ENCODE measurements around the gene SEMA3D. TPM values are rescaled to one million over a fixed set of nuclear protein-coding genes. Genes with fewer than 3 reads are reported as not detected.
A peak's percentile ranks its signal among the peaks of the same experiment; 100 is the strongest.

The SEMA3D gene
- total RNA-seq, 2 experiments from 2014 or later = not detected

- ATAC-seq (no peak), DNase-seq (no peak)
- H3K4me3 Mint-ChIP-seq = no peak overlapping the region
- no peaks in the 10 kb centered on the region for H3K4me1 Mint-ChIP-seq (ENCODE audit: low read depth)
- no peaks in the 10 kb centered on the region for H3K27me3 Mint-ChIP-seq (ENCODE audit: low read depth)
- ChIA-PET POLR2A (no interaction called here), CTCF (no interaction called here)
- no peak overlapping the region for H3K27ac Mint-ChIP-seq
- H3K9me3 Mint-ChIP-seq (ENCODE audit: insufficient read depth) = no peaks in the 10 kb centered on the region
- no peaks in the 10 kb centered on the region for H3K36me3 Mint-ChIP-seq (ENCODE audit: low read depth)
These were observed 121.5 kb downstream of the SEMA3D start for GRCh38 chr7:85065306-85065705.

GRCh38 chr7:85062651-85063050 is 124.2 kb downstream of the SEMA3D start:
- ChIA-PET CTCF (no interaction called here), POLR2A (no interaction called here)
- H3K9me3 Mint-ChIP-seq (ENCODE audit: insufficient read depth) = no peaks in the 10 kb centered on the region
- H3K27me3 Mint-ChIP-seq (ENCODE audit: low read depth) = no peaks in the 10 kb centered on the region
- no peaks in the 10 kb centered on the region for H3K4me1 Mint-ChIP-seq (ENCODE audit: low read depth)
- H3K4me3 Mint-ChIP-seq = no peak overlapping the region
- ATAC-seq (no peak), DNase-seq (no peak)
- no peaks in the 10 kb centered on the region for H3K36me3 Mint-ChIP-seq (ENCODE audit: low read depth)
- H3K27ac Mint-ChIP-seq = no peak overlapping the region

DNA sequence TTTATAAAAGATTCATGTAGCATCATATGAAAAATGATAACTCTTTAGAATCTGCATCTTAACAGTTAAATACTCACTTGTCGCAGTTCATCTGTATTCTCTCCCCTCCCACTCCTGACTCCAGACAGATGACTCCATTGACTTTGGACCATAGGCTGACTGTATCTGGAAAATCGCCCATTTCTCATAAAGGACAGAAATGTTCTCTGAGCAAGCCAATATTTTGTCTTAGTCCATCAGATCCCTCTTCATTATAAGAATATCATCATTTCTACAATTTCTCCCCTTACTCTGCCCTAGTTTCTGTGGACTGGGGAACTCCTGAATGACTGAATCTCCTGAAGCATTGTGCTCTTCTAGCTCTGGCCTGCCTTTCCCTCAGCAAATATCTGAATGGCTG is 125.4 kb downstream of the SEMA3D start:
- Mint-ChIP-seq H3K4me1 (ENCODE audit: low read depth) (no peaks in the 10 kb centered on the region), H3K9me3 (ENCODE audit: insufficient read depth) (no peaks in the 10 kb centered on the region), H3K27me3 (ENCODE audit: low read depth) (no peaks in the 10 kb centered on the region), H3K36me3 (ENCODE audit: low read depth) (no peaks in the 10 kb centered on the region), H3K4me3 (no peak overlapping the region), H3K27ac (no peak overlapping the region)
- CTCF ChIA-PET = no interaction called here
- POLR2A ChIA-PET = no interaction called here
- ATAC-seq (no peak), DNase-seq (no peak)

DNA sequence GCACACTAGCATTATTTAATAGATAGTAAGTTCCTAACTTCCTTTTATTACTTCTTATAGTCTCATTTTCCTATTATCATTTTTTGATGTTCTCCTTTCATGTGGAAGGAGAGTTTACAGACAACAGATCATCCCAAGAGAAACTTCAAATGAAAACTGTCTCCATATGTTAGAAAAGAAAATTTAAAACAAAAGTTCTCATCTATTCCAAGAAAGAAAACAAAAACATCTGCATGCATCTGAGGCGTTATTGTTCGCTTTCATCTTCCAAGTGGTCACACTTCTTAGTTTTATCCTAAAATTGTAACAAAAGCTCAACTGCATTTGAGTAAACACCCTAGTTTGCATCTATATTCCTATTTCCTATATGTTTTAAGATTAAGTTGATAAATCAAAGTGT is 126.2 kb downstream of the SEMA3D start:
- H3K36me3 Mint-ChIP-seq (ENCODE audit: low read depth) = no peaks in the 10 kb centered on the region
- H3K27me3 Mint-ChIP-seq (ENCODE audit: low read depth) = no peaks in the 10 kb centered on the region
- no peak for DNase-seq
- no peak overlapping the region for H3K27ac Mint-ChIP-seq
- no peaks in the 10 kb centered on the region for H3K4me1 Mint-ChIP-seq (ENCODE audit: low read depth)
- H3K9me3 Mint-ChIP-seq (ENCODE audit: insufficient read depth) = no peaks in the 10 kb centered on the region
- H3K4me3 Mint-ChIP-seq = no peak overlapping the region
- ATAC-seq = no peak
- CTCF ChIA-PET = no interaction called here
- POLR2A ChIA-PET = no interaction called here

DNA sequence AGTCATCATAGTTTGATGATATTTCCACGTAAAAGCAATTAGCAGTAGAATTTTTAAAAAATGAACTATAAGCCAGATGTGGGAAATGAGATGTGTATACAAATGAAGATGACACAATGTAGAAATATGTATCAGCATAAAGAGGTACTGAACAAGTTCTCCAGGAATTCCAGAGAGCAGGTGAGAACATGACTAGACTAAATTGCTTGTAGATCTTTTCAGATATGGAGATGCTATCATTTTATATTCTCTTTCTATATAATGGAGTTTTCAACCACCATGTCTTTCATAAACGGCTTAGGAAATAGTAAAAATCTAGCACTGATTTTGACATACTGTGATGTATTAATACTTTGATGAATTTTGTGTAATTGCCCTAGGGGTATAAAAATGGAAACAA is 130.9 kb downstream of the SEMA3D start:
- H3K4me3 Mint-ChIP-seq = no peak overlapping the region
- no peaks in the 10 kb centered on the region for H3K4me1 Mint-ChIP-seq (ENCODE audit: low read depth)
- CTCF ChIA-PET = no interaction called here
- no peaks in the 10 kb centered on the region for H3K36me3 Mint-ChIP-seq (ENCODE audit: low read depth)
- no peaks in the 10 kb centered on the region for H3K27me3 Mint-ChIP-seq (ENCODE audit: low read depth)
- ATAC-seq (no peak), DNase-seq (no peak)
- H3K9me3 Mint-ChIP-seq (ENCODE audit: insufficient read depth) = no peaks in the 10 kb centered on the region
- POLR2A ChIA-PET = no interaction called here
- H3K27ac Mint-ChIP-seq = no peak overlapping the region

DNA sequence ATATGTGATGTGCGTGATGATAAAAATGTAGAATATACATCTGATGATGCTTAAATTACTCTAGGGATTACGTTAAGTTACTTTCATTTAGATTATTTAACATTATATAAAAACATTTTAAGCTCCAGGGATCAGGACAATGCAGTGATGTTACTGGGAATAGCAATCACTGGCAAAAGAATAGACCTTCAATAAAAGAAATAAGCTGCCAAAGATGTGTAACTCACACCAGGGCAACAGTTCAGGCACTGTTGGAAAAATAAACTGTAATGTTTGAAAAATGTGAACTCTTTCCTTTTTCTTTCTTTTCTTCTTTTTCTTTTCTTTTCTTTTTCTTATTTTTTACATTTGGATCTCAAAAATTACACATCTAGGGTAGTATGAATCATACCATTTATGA is 131.7 kb downstream of the SEMA3D start:
- POLR2A ChIA-PET = no interaction called here
- no peaks in the 10 kb centered on the region for H3K36me3 Mint-ChIP-seq (ENCODE audit: low read depth)
- CTCF ChIA-PET = no interaction called here
- H3K9me3 Mint-ChIP-seq (ENCODE audit: insufficient read depth) = no peaks in the 10 kb centered on the region
- no peak overlapping the region for H3K4me3 Mint-ChIP-seq
- DNase-seq (no peak), ATAC-seq (no peak)
- H3K4me1 Mint-ChIP-seq (ENCODE audit: low read depth) = no peaks in the 10 kb centered on the region
- H3K27me3 Mint-ChIP-seq (ENCODE audit: low read depth) = no peaks in the 10 kb centered on the region
- H3K27ac Mint-ChIP-seq = no peak overlapping the region

DNA sequence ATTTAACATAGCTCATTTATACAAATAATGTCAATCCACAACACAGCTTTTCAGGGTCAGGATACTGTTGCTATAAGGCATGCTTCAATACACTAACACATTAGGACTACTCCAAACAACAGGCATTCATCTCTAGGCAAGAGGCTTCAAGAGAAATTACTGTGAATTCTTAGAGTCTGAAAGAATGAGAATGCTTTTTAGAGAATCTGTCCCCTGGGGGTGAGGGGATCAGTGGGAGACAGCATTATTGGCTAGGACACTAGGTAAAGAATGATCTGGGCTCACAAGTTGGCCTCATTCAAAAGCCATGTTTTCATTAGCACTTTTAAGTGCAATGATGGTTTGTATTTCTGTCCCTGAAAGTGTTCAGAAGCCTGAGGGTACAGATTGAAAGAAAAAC is 132.6 kb downstream of the SEMA3D start:
- POLR2A ChIA-PET = no interaction called here
- Mint-ChIP-seq H3K4me3 (no peak overlapping the region), H3K9me3 (ENCODE audit: insufficient read depth) (no peaks in the 10 kb centered on the region), H3K27me3 (ENCODE audit: low read depth) (no peaks in the 10 kb centered on the region), H3K36me3 (ENCODE audit: low read depth) (no peaks in the 10 kb centered on the region), H3K4me1 (ENCODE audit: low read depth) (no peaks in the 10 kb centered on the region), H3K27ac (no peak overlapping the region)
- ATAC-seq = no peak
- CTCF ChIA-PET = no interaction called here
- DNase-seq = no peak

GRCh38 chr7:85052894-85053293 is 134.0 kb downstream of the SEMA3D start:
- Mint-ChIP-seq H3K4me3 (no peak overlapping the region), H3K36me3 (ENCODE audit: low read depth) (no peaks in the 10 kb centered on the region), H3K9me3 (ENCODE audit: insufficient read depth) (no peaks in the 10 kb centered on the region), H3K27me3 (ENCODE audit: low read depth) (no peaks in the 10 kb centered on the region), H3K4me1 (ENCODE audit: low read depth) (no peaks in the 10 kb centered on the region), H3K27ac (no peak overlapping the region)
- ChIA-PET POLR2A (no interaction called here), CTCF (no interaction called here)
- DNase-seq (no peak), ATAC-seq (no peak)

DNA sequence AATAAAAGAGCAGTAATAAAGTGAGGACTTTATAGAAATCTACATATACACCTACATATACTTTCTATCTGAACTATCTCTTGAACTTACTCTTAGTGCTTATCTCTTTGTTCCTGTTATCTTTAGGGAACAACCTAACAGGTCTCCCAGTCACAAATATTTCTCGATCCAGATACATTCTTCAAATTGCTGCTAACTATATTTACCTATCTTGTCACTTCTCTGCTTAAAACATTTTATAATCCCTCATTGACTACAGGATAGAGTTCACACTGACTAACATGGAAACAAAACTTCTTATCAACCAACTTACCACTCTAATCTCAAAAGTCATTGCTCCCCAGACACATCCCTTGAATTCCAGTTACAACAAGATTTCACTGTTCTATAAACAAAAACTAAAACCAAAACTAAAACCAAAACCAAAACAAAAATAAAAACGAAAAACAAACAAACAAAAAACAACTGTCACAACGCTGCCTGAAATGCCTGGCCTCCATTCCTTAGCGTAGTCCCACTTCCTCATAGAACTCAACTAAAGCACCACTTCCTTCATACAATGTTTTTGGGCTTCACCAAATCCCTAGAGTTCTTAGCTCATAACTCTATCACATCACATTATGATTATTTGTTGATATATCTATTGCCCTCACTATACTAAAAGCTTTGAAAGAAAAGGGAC is 134.7 kb downstream of the SEMA3D start:
- H3K36me3 Mint-ChIP-seq (ENCODE audit: low read depth) = no peaks in the 10 kb centered on the region
- no peak for ATAC-seq
- ChIA-PET CTCF (no interaction called here), POLR2A (no interaction called here)
- no peaks in the 10 kb centered on the region for H3K4me1 Mint-ChIP-seq (ENCODE audit: low read depth)
- no peak for DNase-seq
- H3K4me3 Mint-ChIP-seq = no peak overlapping the region
- no peaks in the 10 kb centered on the region for H3K9me3 Mint-ChIP-seq (ENCODE audit: insufficient read depth)
- H3K27ac Mint-ChIP-seq = no peak overlapping the region
- H3K27me3 Mint-ChIP-seq (ENCODE audit: low read depth) = no peaks in the 10 kb centered on the region

GRCh38 chr7:85046534-85046933 is 140.3 kb downstream of the SEMA3D start:
- Mint-ChIP-seq H3K4me1 (ENCODE audit: low read depth) (no peaks in the 10 kb centered on the region), H3K36me3 (ENCODE audit: low read depth) (no peaks in the 10 kb centered on the region), H3K4me3 (no peak overlapping the region), H3K27me3 (ENCODE audit: low read depth) (no peaks in the 10 kb centered on the region), H3K27ac (no peak overlapping the region), H3K9me3 (ENCODE audit: insufficient read depth) (no peaks in the 10 kb centered on the region)
- POLR2A ChIA-PET = no interaction called here
- CTCF ChIA-PET = no interaction called here
- no peak for DNase-seq
- no peak for ATAC-seq

GRCh38 chr7:85041605-85042216 is 145.1 kb downstream of the SEMA3D start:
- H3K36me3 Mint-ChIP-seq (ENCODE audit: low read depth) = no peaks in the 10 kb centered on the region
- ATAC-seq (no peak), DNase-seq (peak; percentile 28)
- no peaks in the 10 kb centered on the region for H3K27me3 Mint-ChIP-seq (ENCODE audit: low read depth)
- CTCF ChIA-PET = interaction anchor here (0.8 to 1.5 kb wide), 3 partner anchors 17 to 514 kb away, joined by 3 read pairs; no protein-coding TSS in a partner anchor
- no peak overlapping the region for H3K27ac Mint-ChIP-seq
- H3K9me3 Mint-ChIP-seq (ENCODE audit: insufficient read depth) = no peaks in the 10 kb centered on the region
- POLR2A ChIA-PET = no interaction called here
- H3K4me1 Mint-ChIP-seq (ENCODE audit: low read depth) = no peaks in the 10 kb centered on the region
- H3K4me3 Mint-ChIP-seq = no peak overlapping the region

DNA sequence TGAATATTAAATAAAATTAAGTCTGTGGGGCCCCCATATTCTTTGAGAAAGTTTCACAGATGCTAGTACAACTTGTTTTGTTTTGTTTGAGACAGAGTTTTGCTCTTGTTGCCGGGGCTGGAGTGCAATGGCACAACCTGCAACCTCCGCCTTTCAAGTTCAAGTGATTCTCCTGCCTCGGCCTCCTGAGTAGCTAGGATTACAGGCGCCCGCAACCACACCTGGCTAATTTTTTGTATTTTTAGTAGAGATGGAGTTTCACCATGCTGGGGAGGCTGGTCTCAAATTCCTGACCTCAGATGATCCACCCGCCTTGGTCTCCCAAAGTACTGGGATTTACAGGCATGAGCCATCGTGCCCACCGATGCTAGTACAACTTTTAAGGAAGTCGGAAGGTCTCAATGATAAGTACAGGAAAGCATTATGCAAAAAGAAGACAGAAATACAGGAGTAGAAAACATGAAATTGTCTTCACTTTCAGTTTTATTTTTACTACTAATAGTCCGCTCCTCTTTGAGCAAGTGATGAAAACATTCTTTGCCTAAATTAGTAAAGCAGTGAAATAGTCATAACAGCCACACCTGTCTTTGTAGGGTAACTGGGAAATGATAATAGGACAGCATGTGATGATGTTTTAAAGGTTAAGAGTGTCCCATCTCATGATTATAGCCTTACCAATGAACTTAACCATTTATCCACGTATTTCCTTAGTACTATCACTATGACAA is 147.5 kb downstream of the SEMA3D start:
- Mint-ChIP-seq H3K4me1 (ENCODE audit: low read depth) (no peaks in the 10 kb centered on the region), H3K9me3 (ENCODE audit: insufficient read depth) (no peaks in the 10 kb centered on the region), H3K27me3 (ENCODE audit: low read depth) (no peaks in the 10 kb centered on the region), H3K27ac (no peak overlapping the region), H3K36me3 (ENCODE audit: low read depth) (no peaks in the 10 kb centered on the region), H3K4me3 (no peak overlapping the region)
- ATAC-seq (no peak), DNase-seq (no peak)
- CTCF ChIA-PET = no interaction called here
- POLR2A ChIA-PET = no interaction called here
